GM19239 (cell line): ENCODE results near the gene ZNF423.
"Not testable (repeated sequence)": the region's sequence is repeated elsewhere in the genome, so short reads cannot be mapped to it uniquely, and the experiment has no call there.

Experiments used
- DNase-seq: peaks from one replicate; pipeline ENCODE4 v3.0.0; 2011; ENCODE audit warnings: low spot score; ENCODE audit not compliant: insufficient read length
- FAIRE-seq: peaks from 2 replicates; lab custom pipeline; 2011; peaks lifted over from hg19 to GRCh38; lab: Jason Lieb, UNC

ZNF423 gene

DNA sequence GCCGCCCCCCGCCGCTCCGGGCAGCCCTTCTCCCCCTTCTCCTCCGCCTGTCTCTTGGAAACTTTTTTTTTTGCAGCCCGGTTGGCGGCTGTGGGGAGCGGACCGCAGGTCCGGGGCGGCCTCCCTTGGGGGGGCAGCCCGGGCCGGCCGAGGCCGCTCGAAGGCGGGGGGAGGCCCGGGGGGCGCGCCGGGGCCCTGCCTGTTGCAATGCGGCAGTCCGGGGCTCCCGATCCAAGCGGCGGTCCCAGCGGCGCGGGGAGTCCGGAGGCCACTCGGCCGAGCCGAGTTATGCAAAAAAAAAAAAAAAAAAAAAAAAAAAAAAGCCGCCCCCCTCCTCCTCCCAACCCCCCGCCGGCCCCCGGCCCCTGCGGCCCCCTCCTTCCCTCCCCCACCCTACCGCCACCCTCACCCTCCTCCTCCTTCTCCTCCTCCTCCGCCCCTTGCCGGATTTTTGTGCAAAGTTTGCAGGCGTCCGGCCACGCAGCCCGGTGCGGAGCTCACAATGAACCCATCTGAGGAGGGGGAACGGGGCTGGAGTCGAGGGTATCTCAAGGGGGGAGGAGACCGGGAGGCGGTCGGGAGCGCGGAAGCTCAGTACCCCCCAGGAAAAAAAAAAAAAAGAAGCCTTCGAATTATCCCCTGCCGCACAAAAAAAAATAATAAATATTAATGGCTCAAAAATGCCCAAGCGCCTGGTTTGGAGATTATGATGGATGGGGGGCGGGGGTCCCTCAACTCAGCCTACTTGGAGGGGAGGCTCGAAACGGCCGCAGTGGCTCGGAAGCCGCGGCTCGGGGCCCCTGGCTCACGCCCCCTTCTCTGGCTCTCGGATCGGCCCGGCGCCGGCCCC, at the start of gene ZNF423:
ZNF423 (minus strand) TSS at position 291 of the 850 bp plus-strand sequence. CDS start 338 bp downstream, outside the sequence.
- FAIRE-seq (no peak), DNase-seq (no peak)

DNA sequence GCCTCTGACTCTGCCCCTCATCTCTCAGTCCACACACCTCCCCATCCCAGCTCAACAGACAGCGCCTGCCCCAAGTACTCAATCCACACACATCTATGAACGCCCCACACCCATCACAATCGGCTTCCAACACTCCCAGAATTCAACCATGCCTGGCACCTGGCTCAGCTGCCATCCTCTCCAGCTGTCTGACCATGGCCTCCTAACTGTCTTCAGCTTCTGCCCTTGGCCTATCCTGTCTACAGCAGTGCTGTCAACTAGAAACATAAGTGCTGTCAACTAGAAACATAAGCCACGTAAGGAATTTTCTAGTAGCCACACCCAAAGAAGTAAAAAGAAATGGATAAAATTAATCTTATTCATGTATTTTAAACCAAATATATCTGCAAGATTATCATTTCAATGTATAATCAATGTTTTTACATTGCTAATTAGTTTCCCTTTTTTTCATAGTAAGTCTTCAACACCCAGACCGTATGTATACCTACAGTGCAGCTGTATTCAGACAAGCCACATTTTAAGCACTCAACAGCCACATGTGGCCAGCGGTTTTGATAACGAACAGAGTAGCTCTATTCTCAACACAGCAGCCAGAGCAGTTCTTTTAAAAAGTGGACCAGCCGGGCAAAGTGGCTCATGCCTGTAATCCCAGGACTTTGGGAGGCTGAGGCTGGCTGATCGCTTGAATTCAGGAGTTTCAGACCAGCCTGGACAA, 48.6 kb upstream of the ZNF423 start:
- FAIRE-seq: no peak
- no peak for DNase-seq

DNA sequence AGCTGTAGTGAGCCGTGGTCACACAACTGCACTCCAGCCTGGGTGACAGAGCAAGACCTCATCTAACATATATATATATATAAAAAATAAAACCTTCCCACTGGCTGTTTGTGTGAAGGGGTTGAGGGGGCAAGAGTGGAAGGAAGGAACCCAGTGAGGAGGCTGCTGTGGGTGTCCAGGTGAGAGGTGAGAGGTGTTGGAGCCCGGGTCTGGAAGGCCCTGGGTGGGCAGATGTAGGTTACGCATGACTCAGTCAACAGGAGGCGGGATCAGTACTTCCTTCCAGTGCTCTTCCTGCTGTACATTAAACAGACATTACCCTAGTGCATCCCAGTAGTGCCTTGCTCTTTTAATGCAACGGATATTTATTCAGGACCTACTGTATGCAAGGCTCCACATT, 47.0 kb upstream of the ZNF423 start:
- DNase-seq (no peak), FAIRE-seq (no peak)

DNA sequence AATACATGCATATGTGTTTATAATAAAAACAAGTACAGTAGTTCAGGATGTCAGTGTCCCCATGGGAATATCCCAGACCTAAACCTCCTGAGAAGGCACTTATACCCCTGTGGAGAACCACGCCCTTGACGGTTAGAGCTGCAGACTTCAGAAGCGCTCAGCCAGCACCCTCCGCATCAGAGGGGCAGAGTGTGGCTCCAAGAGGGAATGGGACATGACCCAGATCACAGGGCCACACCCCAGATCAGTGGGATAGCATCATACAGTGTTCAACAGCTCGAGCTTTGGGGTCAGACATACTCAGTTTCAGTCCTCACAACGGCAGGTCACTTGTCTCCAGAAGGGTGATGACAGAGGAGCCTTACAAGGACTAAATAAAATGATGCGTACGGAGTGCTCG, 45.8 kb upstream of the ZNF423 start:
- DNase-seq (no peak), FAIRE-seq (no peak)

DNA sequence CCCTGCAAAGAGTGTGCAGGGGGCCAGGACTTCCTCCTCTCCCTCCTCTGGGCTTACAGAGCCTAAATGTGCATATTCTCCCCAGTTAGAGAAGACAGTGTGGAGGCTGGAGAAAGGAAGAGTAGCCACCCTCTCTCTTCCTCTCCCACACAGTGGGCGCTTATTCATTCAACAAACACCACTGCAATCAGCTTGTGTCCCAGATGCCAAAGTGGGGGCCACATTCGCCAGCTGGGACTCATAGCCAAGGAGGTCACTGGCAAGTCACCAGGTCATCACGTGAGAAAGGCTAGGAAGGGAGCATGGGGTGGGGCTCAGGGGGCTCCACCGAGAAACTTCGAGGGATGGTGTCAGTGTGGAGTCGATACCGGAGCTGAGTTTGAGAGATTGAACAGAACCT, 45.0 kb upstream of the ZNF423 start:
- FAIRE-seq: no peak
- DNase-seq: no peak

DNA sequence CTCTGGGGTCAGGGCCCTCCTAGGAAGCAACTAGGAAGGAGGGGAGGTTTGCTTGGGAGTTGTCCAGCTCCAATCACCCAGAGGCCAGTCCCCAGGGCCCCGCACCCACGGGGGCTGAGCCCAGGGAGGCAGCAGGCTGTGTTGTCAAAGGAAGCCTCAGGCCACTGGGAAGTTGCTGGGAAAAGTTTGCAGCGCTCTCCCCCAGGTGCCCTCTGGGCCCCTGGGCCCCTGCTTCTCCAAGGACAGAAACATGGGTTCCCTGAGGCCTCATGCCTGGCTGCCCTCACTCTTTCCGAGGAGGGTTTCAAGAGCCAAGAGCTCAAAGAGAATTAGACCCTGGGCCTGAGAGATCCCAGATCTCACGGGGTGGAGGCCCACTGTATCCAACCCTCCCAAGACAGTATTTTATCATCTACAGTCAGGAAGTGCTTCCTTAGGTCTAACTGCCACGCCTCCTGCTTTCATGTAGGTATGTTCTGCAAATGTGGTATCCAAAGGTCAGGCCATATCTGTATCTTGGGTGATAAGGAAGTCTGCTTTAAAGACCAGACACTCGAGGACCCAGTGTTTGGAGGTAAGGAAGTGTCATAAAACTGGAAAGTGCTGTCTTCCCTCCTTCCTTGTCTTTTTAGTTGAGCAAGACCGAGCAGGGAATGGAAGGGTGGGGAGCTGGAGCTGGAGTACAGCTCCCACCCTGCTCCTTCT, 44.2 kb upstream of the ZNF423 start:
- FAIRE-seq (no peak), DNase-seq (no peak)

DNA sequence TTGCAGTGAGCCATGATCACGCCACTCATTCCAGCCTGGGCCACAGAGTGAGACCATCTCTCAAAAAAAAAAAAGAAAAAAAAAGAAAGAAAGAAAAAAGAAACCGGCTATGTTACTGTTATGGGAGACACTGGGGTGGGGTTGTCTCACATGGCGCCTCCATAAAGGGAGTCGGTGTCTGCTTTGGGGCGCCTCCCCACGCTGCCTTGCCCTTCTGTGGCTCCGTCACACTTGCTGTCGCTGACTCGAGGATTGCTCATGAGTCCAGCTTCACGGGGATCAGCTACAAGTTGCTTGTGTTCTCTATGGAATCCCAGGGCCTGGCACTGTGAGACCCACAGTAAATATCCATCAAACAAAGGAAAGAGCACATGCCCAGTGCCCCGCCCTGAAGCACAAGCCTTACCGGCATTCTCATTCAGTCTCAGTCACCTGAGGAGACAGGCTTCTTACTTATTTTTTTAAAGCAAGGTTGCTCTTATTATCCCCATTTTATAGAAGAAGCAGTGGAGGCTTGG, 40.6 kb upstream of the ZNF423 start:
- FAIRE-seq: no peak
- no peak for DNase-seq

DNA sequence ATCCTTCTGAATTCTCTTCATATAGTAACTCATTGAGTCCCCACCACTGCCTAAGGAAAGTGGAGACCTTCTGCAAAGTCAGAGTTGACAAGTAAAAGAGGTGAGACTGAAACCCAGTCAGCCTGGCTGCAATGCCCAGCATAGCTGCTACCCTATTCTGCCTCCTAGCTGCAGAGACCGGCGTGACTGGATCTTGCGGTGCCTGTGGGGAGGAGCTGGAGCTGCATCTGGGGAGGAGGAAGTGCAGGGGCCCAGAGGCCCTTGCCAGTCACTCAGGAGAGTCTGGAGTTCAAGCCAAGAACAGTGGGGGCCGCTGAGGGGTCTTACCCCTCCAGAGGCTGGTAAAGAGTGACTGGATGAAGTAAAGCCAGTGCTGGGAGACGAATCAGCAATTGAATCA, 35.0 kb upstream of the ZNF423 start:
- FAIRE-seq: no peak
- DNase-seq: no peak

DNA sequence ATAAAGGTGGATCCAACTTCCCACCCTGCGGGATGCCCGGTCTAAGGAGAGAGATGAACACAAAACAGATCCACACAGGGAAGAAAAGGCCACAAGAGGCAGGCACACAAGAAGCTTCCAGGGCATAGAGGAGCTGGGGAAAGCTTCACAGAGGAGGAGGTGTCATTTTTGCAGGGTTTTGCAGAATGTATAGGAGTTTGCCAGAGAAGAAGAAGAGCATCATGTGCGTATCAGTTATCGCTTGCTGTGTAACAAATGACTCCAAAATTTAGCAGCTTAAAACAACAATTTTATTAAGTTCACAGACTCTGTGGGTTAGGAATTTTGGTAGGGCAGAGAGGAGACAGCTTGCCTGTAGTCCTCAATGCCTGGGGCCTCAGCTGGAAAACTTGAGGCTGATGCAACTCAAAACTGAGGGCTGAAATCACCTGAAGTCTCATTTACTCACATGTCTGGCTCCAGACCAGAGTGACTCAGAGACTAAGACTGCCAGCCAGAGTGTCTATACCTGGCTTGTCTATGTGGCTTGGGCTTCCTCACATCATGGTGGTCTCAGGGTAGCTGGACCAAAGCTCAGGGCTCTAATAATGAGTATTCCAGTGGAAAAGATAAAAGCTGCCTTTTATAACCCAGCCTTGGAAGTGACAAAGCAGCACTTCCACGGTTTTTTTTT, 33.9 kb upstream of the ZNF423 start:
- FAIRE-seq: no peak
- no peak for DNase-seq

DNA sequence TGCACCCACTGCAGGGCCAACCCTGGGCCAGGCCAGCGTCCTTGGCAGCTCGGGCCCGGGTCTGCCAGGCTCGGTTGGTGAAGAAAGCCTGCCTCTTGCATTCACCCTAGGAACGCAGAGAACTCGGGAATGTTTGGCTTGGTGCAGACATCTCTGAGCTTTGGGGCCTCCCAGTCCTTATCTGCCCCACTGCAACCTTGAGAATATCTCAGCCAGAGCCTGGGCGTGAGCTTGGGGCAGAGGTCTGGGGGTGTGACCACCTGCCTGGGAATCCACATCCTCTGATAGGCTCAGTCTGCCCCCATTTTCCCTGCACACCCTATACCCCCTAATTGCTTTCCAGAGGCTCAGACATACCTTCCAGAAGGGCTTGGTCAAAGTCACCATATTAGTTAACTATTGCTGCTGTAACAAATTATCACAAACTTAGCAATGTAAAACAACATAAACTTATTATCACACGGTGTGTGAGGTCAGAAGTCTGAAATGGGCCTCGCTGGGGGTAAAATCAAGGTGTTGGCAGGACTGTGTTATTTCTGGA, 30.7 kb upstream of the ZNF423 start:
- no peak for FAIRE-seq
- no peak for DNase-seq

DNA sequence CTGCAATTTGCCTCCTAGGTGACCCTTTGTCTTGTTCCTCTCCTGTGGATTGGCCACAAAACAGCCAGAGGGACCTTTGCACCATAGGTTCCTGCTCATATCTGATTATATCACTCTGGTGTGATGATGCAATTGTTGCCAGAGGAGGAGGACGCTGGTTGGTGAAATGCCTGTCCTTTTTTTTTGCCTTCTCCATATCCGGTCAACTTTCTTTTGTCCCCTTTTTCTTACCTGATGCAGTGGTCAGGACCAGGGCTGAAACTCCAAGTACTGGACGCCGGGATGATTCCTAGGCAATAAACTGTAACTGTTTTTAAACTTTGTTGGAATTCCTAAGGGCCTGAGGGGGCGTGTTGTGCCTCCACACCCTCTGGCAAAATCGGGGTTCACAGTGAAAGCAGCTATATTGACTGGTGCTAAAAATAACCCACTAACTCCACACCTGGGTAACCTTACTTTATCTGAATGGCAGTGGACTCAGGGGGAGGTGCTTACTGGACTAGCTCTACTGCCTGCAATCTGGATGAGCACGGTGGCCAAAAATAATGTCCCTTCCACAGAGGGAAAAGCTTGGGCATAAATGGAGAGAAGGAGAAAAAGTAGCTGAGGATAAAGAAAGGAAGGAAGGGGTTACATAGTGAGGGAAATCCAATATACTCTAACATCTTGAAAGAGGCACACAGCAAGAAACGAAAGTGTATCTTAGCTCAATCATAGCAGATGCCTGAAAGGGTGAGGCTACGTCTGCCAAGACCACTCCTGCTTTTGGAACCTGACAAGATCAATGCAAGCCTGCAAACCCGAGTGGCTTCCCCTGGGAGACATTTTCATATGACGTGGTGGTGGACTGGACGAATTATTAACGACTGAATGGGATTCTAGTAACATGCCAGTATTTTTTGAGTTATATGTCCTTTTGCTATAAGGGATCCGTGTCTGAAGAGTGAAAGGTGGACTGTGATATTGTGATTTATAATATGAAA, 28.4 kb upstream of the ZNF423 start:
- DNase-seq: no peak
- FAIRE-seq: no peak

DNA sequence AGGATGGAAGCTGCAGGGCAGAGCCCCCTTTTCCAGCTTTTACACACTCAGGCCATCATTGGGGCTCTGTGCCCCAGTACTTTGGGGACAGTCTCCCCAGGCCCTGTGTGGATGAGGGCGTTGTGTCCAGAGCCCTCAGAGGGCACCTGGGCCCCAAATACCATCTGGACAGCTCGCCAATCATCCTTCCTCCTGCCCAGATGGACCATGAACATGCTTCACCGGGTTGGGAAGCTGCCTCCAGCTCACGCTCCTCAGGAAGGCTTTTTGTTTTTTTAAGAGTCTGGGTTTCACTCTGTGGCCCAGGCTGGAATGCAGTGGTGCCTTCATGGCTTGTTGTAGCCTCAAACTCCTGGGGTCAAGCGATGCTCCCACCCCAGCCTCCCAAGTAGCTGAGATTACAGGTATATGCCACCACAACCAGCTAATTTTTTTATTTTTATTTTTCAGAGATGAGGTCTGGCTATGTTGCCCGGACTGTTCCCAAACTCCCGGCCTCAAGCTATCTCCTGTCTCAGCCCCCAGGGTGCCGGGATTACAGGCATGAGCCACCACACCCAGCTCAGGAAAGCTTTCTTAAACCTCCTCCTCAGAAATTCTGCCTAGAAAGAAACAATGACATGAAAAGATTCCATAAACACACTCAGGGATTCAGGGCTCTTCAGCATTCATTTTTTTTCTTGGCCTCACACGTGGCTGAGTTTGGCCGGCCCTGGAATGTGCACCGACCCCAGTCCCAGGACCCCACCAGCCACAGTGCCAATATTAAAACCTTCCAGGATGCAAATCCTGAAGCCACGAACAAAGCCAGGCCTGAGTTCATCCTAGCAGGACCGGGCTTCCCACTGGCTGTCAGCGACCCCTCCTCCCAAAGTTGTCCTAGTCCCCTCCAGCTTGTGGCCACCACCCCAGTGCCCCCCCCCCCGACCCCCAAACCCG, 27.4 kb upstream of the ZNF423 start:
- DNase-seq (no peak), FAIRE-seq (no peak)

DNA sequence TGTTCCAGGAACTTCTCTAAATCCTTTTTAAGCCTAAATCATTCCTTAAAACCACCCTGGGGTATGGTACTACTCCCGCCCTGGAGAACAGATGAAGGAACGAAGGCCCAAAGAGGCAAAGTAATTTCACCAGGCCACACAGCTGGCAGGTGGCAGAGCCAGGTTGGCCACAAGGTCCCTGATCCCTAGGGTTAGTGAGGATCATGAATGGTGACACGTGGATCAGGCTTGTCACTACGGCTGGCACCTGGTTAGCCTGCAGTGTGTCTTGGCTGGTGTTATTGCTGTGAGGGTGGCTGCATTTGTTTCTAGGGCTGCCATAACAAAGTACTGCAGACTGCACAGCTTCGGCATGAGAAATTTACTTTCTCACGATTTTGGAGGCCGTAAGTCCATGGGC, 26.0 kb upstream of the ZNF423 start:
- no peak for DNase-seq
- no peak for FAIRE-seq

DNA sequence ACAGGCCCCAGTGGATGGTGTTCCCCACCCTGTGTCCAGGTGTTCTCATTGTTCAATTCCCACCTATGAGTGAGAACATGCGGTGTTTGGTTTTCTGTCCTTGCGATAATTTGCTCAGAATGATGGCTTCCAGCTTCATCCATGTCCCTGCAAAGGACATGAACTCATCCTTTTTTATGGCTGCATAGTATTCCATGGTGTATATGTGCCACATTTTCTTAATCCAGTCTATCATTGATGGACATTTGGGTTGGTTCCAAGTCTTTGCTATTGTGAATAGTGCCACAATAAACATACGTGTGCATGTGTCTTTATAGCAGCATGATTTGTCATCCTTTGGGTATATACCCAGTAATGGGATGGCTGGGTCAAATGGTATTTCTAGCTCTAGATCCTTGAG, 22.6 kb upstream of the ZNF423 start:
- not testable (repeated sequence) for FAIRE-seq, DNase-seq

DNA sequence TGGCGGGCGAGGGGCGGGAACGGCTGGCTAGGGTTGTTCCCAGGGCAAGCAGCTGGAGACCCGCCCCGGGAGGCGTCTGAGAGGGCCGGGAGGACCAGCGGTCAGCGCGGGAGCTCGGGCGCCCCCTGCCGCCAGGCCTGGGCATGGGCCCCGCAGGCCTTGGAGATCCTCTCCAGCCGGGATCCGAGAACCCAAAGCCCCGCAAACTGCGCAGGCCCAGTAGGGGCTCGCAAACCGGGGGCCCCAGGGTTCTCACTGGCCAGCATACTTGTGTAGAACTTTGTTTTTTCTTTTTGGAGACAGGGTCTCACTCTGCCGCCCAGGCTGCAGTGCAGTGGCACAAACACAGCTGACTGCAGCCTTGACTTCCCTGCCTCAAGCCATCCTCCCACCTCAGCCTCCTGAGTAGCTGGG, 20.8 kb upstream of the ZNF423 start:
- DNase-seq (peak; percentile 81), FAIRE-seq (no peak)

DNA sequence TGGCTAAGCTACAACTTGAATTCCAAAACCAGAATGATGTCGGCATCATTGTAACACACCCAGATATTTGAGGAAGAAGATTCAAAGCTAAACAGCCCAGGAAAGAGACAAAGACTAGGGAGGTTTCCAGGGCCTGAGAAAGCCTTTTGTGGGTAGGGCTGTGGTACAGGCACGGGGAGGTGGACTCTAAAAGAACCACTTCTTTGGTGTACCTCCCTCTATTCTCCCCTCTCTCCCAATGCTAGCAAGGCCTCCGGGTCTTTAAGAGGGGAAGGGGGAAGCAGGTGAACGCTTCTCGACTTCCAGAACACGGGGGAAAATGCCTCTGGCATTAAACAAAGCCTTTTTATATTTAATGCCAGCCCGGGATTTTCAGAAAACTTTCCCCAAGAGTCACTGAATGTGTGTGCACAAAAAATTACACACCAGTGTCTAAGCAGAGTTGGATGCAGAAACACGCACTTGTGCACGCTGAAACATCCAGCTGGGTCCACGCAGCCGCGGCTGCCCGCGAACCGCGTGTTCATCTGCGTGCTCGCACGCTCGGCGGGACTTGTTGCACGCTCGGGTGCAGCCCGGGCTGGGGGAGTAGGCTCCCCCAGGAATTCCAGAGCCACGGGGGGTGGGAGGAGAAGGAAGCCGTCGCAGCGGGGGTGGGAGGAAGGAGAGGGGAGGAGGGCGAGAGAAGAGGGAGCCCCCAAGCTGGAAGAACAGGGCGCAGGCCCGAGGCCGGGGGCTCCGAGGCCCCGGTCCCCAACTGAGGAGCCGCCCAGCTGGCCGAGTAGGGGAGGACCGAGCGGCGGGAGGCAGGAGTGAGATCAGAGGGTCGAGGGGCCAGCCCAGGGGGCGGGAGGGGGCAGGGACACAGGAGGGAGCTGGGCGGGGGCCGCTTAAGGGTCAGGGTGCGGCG, 20.1 kb upstream of the ZNF423 start:
- DNase-seq: no peak
- FAIRE-seq: no peak
